GM04504 (cell line): ENCODE measurements around the gene KDM1A.

Source experiments
- DNase-seq: peaks from one replicate; pipeline ENCODE4 v3.0.0-alpha.2; 2012; ENCODE audit warnings: low read depth

The KDM1A gene

DNA sequence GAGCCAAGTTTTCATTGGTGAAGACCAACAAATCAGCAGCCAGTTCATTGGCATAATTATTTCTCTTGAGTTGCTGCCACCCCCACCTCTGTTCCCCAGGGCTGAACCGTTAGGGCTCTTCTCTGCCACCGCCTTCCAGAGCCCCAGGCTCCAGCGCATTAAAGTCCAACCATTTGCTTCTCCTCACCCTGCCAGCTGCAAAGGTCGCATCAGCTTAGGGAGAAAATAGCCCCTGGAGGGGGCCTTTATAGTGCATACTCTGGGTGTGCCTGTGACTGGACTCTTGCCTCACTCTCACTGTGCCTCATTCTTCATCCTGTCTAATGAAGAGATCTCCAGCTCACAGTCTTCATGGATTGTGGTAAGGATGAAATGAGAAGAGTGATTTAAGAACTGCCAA, 50.4 kb downstream of the KDM1A start:
- no peak for DNase-seq

GRCh38 chr1:23074012-23074411, 54.7 kb downstream of the KDM1A start:
- no peak for DNase-seq

- no peak for DNase-seq
Observed at GRCh38 chr1:23079025-23079424, 59.8 kb downstream of the KDM1A start.

GRCh38 chr1:23080885-23081284, 61.6 kb downstream of the KDM1A start:
- DNase-seq: no peak

DNA sequence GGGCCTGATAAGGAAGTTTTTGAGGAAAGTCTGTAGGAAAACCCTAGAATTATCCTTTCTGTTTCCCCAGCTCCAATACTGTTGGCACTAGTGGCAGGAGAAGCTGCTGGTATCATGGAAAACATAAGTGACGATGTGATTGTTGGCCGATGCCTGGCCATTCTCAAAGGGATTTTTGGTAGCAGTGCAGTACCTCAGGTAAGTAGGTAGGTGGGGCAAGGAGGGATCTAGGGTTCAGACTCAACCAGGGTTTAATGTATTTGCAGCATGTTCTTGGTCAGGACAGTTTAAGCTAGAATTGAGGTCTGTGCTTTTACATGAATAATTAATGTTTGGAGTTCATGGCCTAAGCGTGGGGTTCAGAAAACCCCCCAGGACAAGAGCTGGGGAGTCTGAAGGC, 62.1 kb downstream of the KDM1A start:
- DNase-seq: no peak

GRCh38 chr1:23083714-23084480, 64.6 kb downstream of the KDM1A start:
- DNase-seq: no peak

- no peak for DNase-seq
Observed at GRCh38 chr1:23084880-23085279, 65.6 kb downstream of the KDM1A start.

GRCh38 chr1:23085696-23086095, 66.4 kb downstream of the KDM1A start:
- DNase-seq: no peak

DNA sequence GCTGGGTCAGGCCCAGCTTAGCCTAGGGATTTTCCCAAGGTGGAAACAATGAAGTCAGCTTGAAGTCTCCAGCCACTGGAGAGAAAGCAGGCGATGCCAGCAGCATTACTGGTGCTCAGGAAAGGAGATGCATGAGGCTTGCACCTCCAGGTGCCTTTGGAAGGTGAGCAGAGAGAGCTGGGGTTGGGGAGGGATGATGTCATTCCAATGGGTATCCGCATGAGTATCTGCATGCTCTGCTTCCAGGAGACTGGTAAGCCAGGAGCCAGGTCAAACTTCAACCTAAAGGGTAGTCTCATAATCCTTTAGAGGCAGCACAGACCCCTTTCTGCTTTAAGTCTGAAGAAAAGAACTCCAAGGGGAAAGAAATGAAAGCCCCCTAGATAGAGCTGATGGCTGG, 68.8 kb downstream of the KDM1A start:
- DNase-seq: no peak

GRCh38 chr1:23090056-23090455, 70.8 kb downstream of the KDM1A start:
- no peak for DNase-seq

GRCh38 chr1:23091545-23091944, 72.3 kb downstream of the KDM1A start:
- DNase-seq: no peak

- DNase-seq: no peak
Observed at GRCh38 chr1:23092447-23092846, 73.2 kb downstream of the KDM1A start.

DNA sequence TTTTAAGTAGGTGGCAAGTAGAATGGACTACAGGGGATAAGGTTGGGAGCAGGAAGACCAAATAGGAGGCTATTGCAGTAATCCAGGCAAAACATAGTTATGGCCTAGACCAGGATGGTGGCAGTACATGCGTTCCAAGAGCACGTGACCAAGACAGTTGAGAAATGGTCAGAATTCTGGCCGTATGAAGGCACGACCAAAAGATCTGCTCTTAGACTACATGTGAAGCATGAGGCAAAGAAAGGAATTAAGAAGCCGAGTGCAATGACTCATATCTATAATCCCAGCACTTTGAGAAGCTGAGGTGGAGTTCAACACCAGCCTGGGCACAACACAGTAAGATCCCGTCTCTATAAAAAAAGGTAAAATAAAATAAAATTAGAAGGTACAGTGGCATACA, 78.0 kb downstream of the KDM1A start:
- DNase-seq: no peak

DNA sequence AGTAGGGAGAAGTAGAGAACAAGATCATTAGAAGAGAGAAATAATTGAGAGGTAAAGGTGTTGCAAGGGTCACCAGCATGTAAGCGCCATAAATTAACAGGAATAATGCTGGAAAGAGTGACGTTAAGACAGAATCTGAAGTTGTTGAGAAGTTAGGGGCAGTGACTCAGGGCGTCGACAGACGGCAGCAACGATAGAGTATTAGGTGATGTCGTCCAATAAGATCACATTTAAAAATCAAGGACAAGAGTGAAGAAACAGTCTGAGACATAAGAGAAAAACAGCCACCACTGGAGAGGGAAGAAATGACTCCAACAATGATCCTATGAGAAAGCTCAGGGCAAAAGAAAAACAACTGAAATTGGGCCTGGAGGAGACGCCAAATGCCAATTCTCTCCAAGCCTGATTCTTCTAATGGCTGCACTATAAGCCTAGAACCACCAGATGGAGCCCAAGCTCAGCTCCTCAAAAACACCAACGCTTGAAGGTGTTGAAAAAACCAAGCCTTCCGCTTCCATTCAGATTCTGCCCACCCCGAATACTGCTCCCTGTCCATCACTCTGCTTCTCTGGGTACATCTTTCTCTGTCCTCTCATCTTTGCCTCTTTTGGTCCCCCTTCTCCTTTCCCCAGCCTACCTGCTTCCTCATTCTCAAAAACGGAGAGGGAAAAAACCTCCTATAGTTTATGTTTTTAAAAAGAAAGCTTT, 79.3 kb downstream of the KDM1A start:
- DNase-seq: peak; percentile 53

DNA sequence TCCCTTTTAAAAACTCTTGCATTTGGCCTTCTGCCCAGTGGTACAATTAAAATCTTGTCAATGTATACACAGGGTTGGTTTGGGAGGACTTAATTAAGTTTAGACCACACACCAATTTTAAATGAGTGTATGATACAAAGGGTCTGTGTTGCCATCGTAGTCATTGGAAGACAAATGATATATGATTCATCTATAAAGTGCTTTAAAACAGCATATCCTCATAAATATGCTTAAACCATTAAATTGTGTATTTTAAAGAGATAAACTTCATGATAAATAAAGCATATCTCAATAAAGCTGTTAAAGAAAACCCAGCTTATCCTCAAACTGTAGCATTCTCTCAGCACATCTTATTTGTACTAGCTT, 79.9 kb downstream of the KDM1A start:
- DNase-seq: no peak

DNA sequence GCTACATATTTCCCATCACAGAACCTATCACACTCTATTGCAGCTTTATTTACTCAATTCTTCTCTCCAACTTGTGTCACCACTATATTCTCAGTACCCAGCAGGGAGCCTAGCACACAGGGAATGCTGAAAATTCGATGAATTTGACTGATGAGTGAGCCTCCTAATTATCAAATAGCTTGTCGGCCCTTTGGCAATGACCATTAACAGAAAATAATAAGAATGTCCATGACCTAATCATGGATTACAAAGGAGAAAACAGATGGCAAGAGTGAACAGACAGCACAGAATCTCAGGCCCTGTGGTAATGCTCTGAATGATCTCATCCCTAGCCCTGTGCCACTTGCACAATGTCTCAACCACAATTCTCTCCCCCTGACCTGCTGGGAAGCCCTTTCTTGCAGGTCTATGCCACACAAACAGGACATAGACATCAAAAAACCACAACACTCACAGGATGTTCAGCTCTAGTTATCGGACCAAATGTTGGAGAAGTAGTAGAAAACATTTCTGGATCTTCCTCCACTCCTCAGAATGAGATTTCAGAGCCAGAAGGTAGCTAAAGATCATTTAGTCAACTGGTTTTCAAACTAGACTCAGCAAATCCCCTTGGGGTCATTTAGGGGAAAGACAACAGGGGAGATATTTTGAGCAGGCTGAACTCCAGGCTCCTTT, 80.9 kb downstream of the KDM1A start:
- DNase-seq: peak; percentile 93

GRCh38 chr1:23101101-23101827, 82.0 kb downstream of the KDM1A start:
- DNase-seq: no peak

GRCh38 chr1:23101887-23102286, 82.6 kb downstream of the KDM1A start:
- DNase-seq: no peak

DNA sequence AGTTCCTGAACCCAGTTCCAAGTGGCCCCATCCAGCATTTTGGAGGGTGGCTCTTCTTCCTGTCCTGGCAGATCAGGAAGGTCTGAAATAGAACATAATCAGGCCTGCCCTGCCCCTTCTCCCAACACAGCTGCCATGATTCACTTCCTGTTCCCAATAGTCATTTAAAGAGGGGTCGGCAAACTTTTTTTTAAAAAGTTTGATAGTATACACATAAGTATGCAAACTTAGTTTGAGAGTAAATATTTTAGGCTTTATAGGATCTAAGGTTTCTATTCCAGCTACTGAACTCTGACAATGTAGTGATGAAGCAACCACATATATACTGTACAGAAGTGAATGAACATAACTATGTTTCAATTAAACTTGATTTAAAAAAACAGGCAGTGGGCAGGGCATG, 83.0 kb downstream of the KDM1A start:
- DNase-seq: no peak

DNA sequence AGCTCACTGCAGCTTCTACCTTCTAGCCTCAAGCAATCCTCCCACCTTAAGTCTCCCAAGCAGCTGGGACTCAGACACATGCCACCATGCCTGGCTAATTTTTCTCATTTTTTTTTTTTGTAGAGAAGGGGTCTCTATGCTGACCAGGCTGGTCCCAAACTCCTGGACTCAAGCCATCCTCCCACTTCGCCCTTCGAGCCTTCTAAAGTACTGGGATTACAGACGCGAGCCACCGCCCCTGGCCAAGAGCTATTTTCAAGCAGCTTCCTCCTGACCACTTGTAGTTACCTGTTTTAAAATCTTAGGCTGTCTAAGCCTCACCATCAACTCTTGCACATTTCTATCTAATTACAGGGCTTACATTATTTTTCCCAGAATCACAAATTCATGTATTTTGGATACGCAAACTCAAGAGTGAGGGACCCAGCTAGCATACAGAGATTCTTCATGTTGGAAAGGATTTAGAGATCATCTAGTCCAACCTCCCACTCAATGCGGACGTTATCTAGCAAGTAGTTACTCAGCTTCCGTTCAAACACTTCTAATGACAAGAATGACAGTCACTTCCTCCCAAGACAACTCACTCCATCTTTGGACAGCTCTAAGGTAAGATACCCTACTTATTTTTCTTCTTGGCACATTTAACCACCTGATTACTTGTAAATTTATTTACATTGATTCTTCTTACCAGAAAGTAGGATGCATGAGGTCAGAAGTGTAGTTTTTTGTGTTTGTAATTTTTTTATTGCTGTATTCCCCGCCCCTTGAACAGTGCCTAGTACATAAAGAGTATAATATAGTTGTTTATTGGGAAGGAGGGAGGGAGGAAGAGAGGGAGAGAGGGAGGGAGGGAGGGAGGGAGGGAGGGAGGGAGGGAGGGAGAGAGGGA, 84.0 kb downstream of the KDM1A start:
- no peak for DNase-seq

- DNase-seq: no peak
Observed at GRCh38 chr1:23108918-23109533, 89.8 kb downstream of the KDM1A start.
